SK-N-SH treated with all-trans-retinoic acid at 6 μM for 48 hours (cell line): ENCODE results near the gene SERPINF2.
"Not testable (repeated sequence)": the region's sequence is repeated elsewhere in the genome, so short reads cannot be mapped to it uniquely, and the experiment has no call there.

Experiments used
- ATAC-seq: fragments of 200-7000 bp; cut with Tn5 transposase; 3 replicates; pipeline ENCODE4 v1.9.1; 2020; ENCODE audit warnings: mild to moderate bottlenecking, moderate library complexity
- ARNTL ChIP-seq: fragments of 450-650 bp; formaldehyde crosslinking; IDR thresholded peaks from 2 replicates; pipeline ENCODE4 v1.5.0; 2020; ENCODE audit warnings: low read depth, mild to moderate bottlenecking, moderate library complexity, borderline replicate concordance
- CSDC2 ChIP-seq: fragments of 250-450 bp; sonication (Bioruptor Pico); IDR thresholded peaks from 2 replicates; pipeline ENCODE4 v1.5.0; 2020; ENCODE audit warnings: mild to moderate bottlenecking, moderate library complexity
- ESRRG ChIP-seq: fragments of 250-450 bp; sonication (Bioruptor Pico); IDR thresholded peaks from 2 replicates; pipeline ENCODE4 v1.6.1; 2021; ENCODE audit warnings: mild to moderate bottlenecking
- GLIS3 ChIP-seq: fragments of 250-450 bp; sonication (Bioruptor Pico); IDR thresholded peaks from 2 replicates; pipeline ENCODE4 v1.5.0; 2020; ENCODE audit warnings: mild to moderate bottlenecking, moderate library complexity
- OSR1 ChIP-seq: fragments of 250-450 bp; sonication (Bioruptor Pico); IDR thresholded peaks from 2 replicates; pipeline ENCODE4 v1.8.0; 2022; ENCODE audit warnings: moderate library complexity, mild to moderate bottlenecking, inconsistent platforms
- SNAI2 ChIP-seq: fragments of 250-450 bp; sonication (Bioruptor Pico); IDR thresholded peaks from 2 replicates; pipeline ENCODE4 v1.5.0; 2020; ENCODE audit warnings: mild to moderate bottlenecking, moderate library complexity
- TCF4 ChIP-seq: fragments of 250-450 bp; sonication (Bioruptor Pico); IDR thresholded peaks from 2 replicates; pipeline ENCODE4 v1.8.0; 2021; ENCODE audit warnings: mild to moderate bottlenecking, moderate library complexity, borderline replicate concordance
- ZFP30 ChIP-seq: fragments of 450-650 bp; formaldehyde crosslinking; IDR thresholded peaks from 2 replicates; pipeline ENCODE4 v1.5.0; 2022; ENCODE audit warnings: mild to moderate bottlenecking, moderate library complexity
- ZNF565 ChIP-seq: fragments of 450-650 bp; formaldehyde crosslinking; conservative IDR thresholded peaks from 2 replicates; pipeline ENCODE4 v1.5.0; 2020; ENCODE audit warnings: low read depth, mild to moderate bottlenecking, moderate library complexity
- ZNF70 ChIP-seq: fragments of 450-650 bp; formaldehyde crosslinking; IDR thresholded peaks from 2 replicates; pipeline ENCODE4 v1.5.0; 2020; ENCODE audit warnings: mild to moderate bottlenecking, moderate library complexity
- TF ChIP-seq, protein P1 (sequence below): fragments of 250-450 bp; sonication (Bioruptor Pico); IDR thresholded peaks from 2 replicates; pipeline ENCODE4 v1.5.0; 2020; ENCODE audit warnings: mild to moderate bottlenecking, moderate library complexity
- TF ChIP-seq, protein P2 (sequence below): fragments of 250-450 bp; sonication (Bioruptor Pico); IDR thresholded peaks from 2 replicates; pipeline ENCODE4 v1.5.1; 2021; ENCODE audit warnings: mild to moderate bottlenecking, moderate library complexity
- TF ChIP-seq, protein P3 (sequence below): fragments of 250-450 bp; sonication (Bioruptor Pico); IDR thresholded peaks from 2 replicates; pipeline ENCODE4 v1.8.0; 2021; ENCODE audit warnings: low read depth, mild to moderate bottlenecking, moderate library complexity, borderline replicate concordance
- TF ChIP-seq, protein P4 (sequence below): fragments of 250-450 bp; sonication (Bioruptor Pico); IDR thresholded peaks from 2 replicates; pipeline ENCODE4 v1.8.0; 2020; ENCODE audit warnings: mild to moderate bottlenecking, moderate library complexity, borderline replicate concordance

The SERPINF2 gene

DNA sequence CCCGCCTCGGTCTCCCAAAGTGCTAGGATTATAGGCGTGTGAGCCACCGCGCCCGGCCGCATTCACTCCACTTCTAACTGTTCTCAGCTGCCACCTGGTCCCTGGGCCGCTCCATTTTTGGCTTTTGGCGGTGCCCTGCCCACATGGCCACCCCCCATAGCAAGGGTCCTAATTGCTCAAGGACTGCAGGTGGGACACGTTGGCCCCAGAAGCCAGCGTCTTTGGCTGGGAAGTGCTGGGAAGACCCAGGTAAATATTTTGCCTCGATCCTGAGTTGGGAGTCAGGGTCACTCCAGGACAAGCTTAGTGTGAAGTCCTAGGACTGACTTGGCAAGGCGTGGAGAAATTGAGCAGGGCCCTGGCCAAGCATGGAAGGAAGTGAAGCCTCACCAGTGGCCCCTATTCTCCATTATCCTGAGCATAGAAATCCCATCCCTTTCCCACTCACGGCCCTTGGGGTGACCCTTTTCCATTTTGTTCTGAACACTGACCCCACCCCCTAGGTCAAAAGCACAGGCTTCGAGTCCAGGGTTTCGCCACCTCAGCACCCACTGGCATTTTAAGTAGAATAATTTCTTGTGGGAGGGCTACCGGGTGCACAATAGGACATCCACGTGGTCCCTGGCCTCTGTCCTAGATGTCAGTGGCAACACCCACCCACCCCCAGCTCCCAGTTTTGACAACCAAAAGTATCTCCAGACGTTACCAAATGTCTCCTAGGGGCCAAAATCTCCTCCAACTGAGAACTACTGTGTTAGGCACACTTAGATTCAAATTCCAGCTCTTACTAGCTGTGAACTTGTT, 24.1 kb upstream of the SERPINF2 start:
- TF ChIP-seq ARNTL (CRISPR knock-in tag) (no peak), ZNF565 (CRISPR knock-in tag) (no peak), CSDC2 (CRISPR knock-in tag) (no peak), SNAI2 (no peak), GLIS3 (CRISPR knock-in tag) (no peak), ZNF70 (CRISPR knock-in tag) (no peak), ZFP30 (CRISPR knock-in tag) (no peak), OSR1 (CRISPR knock-in tag) (no peak)
- TF ChIP-seq, protein P1, sequence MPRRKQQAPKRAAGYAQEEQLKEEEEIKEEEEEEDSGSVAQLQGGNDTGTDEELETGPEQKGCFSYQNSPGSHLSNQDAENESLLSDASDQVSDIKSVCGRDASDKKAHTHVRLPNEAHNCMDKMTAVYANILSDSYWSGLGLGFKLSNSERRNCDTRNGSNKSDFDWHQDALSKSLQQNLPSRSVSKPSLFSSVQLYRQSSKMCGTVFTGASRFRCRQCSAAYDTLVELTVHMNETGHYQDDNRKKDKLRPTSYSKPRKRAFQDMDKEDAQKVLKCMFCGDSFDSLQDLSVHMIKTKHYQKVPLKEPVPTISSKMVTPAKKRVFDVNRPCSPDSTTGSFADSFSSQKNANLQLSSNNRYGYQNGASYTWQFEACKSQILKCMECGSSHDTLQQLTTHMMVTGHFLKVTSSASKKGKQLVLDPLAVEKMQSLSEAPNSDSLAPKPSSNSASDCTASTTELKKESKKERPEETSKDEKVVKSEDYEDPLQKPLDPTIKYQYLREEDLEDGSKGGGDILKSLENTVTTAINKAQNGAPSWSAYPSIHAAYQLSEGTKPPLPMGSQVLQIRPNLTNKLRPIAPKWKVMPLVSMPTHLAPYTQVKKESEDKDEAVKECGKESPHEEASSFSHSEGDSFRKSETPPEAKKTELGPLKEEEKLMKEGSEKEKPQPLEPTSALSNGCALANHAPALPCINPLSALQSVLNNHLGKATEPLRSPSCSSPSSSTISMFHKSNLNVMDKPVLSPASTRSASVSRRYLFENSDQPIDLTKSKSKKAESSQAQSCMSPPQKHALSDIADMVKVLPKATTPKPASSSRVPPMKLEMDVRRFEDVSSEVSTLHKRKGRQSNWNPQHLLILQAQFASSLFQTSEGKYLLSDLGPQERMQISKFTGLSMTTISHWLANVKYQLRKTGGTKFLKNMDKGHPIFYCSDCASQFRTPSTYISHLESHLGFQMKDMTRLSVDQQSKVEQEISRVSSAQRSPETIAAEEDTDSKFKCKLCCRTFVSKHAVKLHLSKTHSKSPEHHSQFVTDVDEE = no peak
- TF ChIP-seq, protein P2, sequence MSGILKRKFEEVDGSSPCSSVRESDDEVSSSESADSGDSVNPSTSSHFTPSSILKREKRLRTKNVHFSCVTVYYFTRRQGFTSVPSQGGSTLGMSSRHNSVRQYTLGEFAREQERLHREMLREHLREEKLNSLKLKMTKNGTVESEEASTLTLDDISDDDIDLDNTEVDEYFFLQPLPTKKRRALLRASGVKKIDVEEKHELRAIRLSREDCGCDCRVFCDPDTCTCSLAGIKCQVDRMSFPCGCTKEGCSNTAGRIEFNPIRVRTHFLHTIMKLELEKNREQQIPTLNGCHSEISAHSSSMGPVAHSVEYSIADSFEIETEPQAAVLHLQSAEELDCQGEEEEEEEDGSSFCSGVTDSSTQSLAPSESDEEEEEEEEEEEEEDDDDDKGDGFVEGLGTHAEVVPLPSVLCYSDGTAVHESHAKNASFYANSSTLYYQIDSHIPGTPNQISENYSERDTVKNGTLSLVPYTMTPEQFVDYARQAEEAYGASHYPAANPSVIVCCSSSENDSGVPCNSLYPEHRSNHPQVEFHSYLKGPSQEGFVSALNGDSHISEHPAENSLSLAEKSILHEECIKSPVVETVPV (CRISPR knock-in tag) = no peak
- TF ChIP-seq, protein P3, sequence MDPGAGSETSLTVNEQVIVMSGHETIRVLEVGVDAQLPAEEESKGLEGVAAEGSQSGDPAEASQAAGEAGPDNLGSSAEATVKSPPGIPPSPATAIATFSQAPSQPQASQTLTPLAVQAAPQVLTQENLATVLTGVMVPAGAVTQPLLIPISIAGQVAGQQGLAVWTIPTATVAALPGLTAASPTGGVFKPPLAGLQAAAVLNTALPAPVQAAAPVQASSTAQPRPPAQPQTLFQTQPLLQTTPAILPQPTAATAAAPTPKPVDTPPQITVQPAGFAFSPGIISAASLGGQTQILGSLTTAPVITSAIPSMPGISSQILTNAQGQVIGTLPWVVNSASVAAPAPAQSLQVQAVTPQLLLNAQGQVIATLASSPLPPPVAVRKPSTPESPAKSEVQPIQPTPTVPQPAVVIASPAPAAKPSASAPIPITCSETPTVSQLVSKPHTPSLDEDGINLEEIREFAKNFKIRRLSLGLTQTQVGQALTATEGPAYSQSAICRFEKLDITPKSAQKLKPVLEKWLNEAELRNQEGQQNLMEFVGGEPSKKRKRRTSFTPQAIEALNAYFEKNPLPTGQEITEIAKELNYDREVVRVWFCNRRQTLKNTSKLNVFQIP = no peak
- TF ChIP-seq, protein P4, sequence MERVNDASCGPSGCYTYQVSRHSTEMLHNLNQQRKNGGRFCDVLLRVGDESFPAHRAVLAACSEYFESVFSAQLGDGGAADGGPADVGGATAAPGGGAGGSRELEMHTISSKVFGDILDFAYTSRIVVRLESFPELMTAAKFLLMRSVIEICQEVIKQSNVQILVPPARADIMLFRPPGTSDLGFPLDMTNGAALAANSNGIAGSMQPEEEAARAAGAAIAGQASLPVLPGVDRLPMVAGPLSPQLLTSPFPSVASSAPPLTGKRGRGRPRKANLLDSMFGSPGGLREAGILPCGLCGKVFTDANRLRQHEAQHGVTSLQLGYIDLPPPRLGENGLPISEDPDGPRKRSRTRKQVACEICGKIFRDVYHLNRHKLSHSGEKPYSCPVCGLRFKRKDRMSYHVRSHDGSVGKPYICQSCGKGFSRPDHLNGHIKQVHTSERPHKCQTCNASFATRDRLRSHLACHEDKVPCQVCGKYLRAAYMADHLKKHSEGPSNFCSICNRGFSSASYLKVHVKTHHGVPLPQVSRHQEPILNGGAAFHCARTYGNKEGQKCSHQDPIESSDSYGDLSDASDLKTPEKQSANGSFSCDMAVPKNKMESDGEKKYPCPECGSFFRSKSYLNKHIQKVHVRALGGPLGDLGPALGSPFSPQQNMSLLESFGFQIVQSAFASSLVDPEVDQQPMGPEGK = no peak

DNA sequence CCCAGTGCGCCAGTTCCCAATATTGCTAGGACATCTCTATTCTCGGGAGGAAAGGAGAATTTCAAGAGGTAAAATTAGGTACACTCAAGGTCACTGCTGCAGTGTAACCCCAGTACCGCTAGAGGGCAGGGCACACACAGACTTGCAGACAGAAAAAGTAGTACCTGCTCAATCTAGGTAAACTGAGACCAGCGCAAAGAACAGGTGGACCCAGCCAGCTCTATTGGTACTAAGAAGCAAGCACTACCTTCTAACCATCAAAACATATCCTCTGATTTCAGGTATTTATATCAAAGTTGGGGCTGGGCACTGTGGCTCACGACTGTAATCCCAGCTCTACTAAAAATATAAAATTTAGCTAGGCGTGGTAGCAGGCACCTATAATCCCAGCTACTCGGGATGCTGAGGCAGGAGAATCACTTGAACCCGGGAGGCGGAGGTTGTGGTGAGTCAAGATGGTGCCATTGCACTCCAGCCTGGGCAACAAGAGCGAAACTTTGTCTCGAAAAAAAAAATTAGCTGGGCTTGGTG, 21.8 kb upstream of the SERPINF2 start:
- ATAC-seq = no peak

More for the DNA sequence above, 24.1 kb upstream of the SERPINF2 start:
- ATAC-seq = no peak

DNA sequence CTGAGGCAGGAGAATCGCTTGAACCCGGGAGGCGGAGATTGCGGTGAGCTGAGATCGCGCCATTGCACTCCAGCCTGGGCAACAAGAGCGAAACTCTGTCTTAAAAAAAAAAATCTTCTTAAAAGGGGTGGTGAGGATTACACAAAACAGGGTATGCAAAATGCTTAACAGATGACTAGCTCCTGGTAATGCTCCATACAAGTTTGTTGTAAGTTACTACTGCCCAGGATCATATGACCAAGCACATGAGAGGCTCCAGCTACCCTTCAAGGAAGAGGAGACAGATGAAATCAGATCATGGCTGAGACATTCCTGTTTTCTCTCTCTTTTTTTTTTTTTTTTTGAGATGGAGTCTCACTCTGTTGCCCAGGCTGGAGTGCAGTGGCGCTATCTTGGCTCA, 20.6 kb upstream of the SERPINF2 start:
- not testable (repeated sequence) for ATAC-seq

More for the DNA sequence above, 21.8 kb upstream of the SERPINF2 start:
- TF ChIP-seq, protein P2 (CRISPR knock-in tag) = no peak
- no peak for TF ChIP-seq TCF4
- TF ChIP-seq, protein P1 = no peak
- TF ChIP-seq ZNF565 (CRISPR knock-in tag) = no peak
- no peak for TF ChIP-seq ESRRG (CRISPR knock-in tag)
- TF ChIP-seq SNAI2 = no peak
